H1 (cell line): Measurements from ENCODE around the gene PGAM5.

Source experiments
- ASH2L ChIP-seq: fragments of 200-600, 300-600 bp; sonication (generic); IDR thresholded peaks from one replicate; pipeline ENCODE4 v1.7.1; 2017; ENCODE audit warnings: low read length
- JUND ChIP-seq: IDR thresholded peaks from 2 replicates; pipeline ENCODE4 v1.6.1; 2011; ENCODE audit warnings: mild to moderate bottlenecking, improper control_type of control experiment, low read length
- KDM5A ChIP-seq: fragments of 200-600 bp; IDR thresholded peaks from 2 replicates; pipeline ENCODE4 v1.7.1; 2012; ENCODE audit warnings: mild to moderate bottlenecking, low read length, inconsistent platforms, mixed read lengths
- SP2 ChIP-seq: IDR thresholded peaks from 2 replicates; pipeline ENCODE4 v1.6.1; 2012; ENCODE audit warnings: mild to moderate bottlenecking, low read length, inconsistent platforms

DNA sequence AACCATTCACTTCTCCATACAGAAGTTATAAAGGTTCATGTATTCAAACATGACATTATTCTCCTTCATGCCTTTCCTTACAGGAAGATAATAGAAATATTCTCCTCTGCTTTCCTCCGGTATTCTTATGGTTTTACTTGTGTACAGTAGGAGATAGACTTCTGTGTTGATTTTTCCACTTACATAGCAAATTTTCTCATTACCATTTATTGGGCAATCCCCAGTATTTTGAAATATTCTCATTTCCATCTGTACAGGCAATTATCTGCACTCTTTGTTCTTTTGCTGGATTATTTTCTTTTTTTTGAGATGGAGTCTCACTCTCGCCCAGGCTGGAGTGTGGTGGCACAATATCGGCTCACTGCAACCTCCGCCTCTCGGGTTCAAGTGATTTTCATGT is 12.3 kb upstream of the PGAM5 start:
- TF ChIP-seq JUND, result no peak
- TF ChIP-seq ASH2L, result no peak
- TF ChIP-seq SP2, result no peak
- TF ChIP-seq KDM5A, result no peak
